MCF 10A (cell line): ENCODE measurements around the gene MRPL24. TPM values are rescaled to one million over a fixed set of nuclear protein-coding genes. Genes with fewer than 3 reads are reported as not detected.

Experiments
- BruUV-seq: library from RNA; stranded (reverse); fragments of 400-500 nt; replicated peaks from 2 replicates; lab custom pipeline; 2021; lab: Mats Ljungman, UMichigan
- CTCF ChIA-PET: fragments of 300-600 bp; sonication (Branson Sonifier 250); formaldehyde crosslinking; extraction: SDS; loops from one replicate; lab custom pipeline; 2021; ENCODE audit warnings: antibody characterized with exemption, inconsistent platforms; lab: Yijun Ruan, JAX
- POLR2A ChIA-PET: fragments of 300-600, 350-650 bp; sonication (Branson Sonifier 250); formaldehyde crosslinking; extraction: SDS; loops from one replicate; lab custom pipeline; 2020; ENCODE audit warnings: antibody characterized with exemption, inconsistent platforms; lab: Yijun Ruan, JAX
- DNase-seq: peaks from one replicate; pipeline ENCODE4 v3.0.0-alpha.2; 2018; ENCODE audit not compliant: unreplicated experiment
- H3K27ac Mint-ChIP-seq: one replicate; pipeline ENCODE4 v1.8.0; 2022; ENCODE audit warnings: mild to moderate bottlenecking, low read depth, mixed read lengths; ENCODE audit not compliant: unreplicated experiment
- H3K27me3 Mint-ChIP-seq: one replicate; pipeline ENCODE4 v1.8.0; 2022; ENCODE audit warnings: mixed read lengths; ENCODE audit not compliant: insufficient read depth, unreplicated experiment
- H3K36me3 Mint-ChIP-seq: one replicate; pipeline ENCODE4 v1.8.0; 2022; ENCODE audit warnings: mild to moderate bottlenecking, moderate library complexity, mixed read lengths; ENCODE audit not compliant: insufficient read depth, unreplicated experiment
- H3K4me1 Mint-ChIP-seq: one replicate; pipeline ENCODE4 v1.8.0; 2022; ENCODE audit warnings: mixed read lengths; ENCODE audit not compliant: insufficient read depth, unreplicated experiment
- H3K4me3 Mint-ChIP-seq: one replicate; pipeline ENCODE4 v1.8.0; 2022; ENCODE audit warnings: mild to moderate bottlenecking, moderate library complexity, mixed read lengths; ENCODE audit not compliant: unreplicated experiment
- H3K9me3 Mint-ChIP-seq: one replicate; pipeline ENCODE4 v1.8.0; 2022; ENCODE audit warnings: mixed read lengths; ENCODE audit not compliant: unreplicated experiment
- intact Hi-C: fragments of 100-400 bp; cut with micrococcal nuclease; formaldehyde crosslinking; loops from 2 replicates; pipeline ENCODE4 v1.14.1; 2022
- total RNA-seq: library from RNA; stranded (reverse); gene quantifications from 2 replicates; pipeline ENCODE4 v1.2.3, GENCODE V29; 2022
- TF ChIP-seq, protein P1 (sequence below): fragments of 200-600 bp; IDR thresholded peaks from one replicate; pipeline ENCODE4 v1.8.0; 2022; ENCODE audit warnings: antibody characterized with exemption, mild to moderate bottlenecking; ENCODE audit not compliant: unreplicated experiment

Gene MRPL24
- total RNA-seq, 1 experiment from 2014 or later: 233 TPM

- no TSS peak for BruUV-seq
- Mint-ChIP-seq H3K27ac (no peak overlapping the region), H3K4me1 (peaks cover 41% of the 10 kb centered on the region), H3K9me3 (no peaks in the 10 kb centered on the region), H3K4me3 (no peak overlapping the region), H3K27me3 (no peaks in the 10 kb centered on the region), H3K36me3 (no peaks in the 10 kb centered on the region)
- ChIA-PET POLR2A (interaction anchor here (0.6 to 9.9 kb wide), 3 partner anchors 12 to 451 kb away, joined by 3 to 63 read pairs (median 4); no protein-coding TSS in a partner anchor), CTCF (interaction anchor here (0.6 to 47.2 kb wide), 11 partner anchors 5 to 187 kb away, joined by 3 to 2415 read pairs (median 5); partner anchors contain the start of genes CRABP2, GPATCH4, ISG20L2 and METTL25B)
- TF ChIP-seq, protein P1, sequence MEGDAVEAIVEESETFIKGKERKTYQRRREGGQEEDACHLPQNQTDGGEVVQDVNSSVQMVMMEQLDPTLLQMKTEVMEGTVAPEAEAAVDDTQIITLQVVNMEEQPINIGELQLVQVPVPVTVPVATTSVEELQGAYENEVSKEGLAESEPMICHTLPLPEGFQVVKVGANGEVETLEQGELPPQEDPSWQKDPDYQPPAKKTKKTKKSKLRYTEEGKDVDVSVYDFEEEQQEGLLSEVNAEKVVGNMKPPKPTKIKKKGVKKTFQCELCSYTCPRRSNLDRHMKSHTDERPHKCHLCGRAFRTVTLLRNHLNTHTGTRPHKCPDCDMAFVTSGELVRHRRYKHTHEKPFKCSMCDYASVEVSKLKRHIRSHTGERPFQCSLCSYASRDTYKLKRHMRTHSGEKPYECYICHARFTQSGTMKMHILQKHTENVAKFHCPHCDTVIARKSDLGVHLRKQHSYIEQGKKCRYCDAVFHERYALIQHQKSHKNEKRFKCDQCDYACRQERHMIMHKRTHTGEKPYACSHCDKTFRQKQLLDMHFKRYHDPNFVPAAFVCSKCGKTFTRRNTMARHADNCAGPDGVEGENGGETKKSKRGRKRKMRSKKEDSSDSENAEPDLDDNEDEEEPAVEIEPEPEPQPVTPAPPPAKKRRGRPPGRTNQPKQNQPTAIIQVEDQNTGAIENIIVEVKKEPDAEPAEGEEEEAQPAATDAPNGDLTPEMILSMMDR: no peak
- DNase-seq: no peak
- intact Hi-C loops: no loop called here
These were observed 33.3 kb downstream of the MRPL24 start for GRCh38 chr1:156707417-156708217.

DNA sequence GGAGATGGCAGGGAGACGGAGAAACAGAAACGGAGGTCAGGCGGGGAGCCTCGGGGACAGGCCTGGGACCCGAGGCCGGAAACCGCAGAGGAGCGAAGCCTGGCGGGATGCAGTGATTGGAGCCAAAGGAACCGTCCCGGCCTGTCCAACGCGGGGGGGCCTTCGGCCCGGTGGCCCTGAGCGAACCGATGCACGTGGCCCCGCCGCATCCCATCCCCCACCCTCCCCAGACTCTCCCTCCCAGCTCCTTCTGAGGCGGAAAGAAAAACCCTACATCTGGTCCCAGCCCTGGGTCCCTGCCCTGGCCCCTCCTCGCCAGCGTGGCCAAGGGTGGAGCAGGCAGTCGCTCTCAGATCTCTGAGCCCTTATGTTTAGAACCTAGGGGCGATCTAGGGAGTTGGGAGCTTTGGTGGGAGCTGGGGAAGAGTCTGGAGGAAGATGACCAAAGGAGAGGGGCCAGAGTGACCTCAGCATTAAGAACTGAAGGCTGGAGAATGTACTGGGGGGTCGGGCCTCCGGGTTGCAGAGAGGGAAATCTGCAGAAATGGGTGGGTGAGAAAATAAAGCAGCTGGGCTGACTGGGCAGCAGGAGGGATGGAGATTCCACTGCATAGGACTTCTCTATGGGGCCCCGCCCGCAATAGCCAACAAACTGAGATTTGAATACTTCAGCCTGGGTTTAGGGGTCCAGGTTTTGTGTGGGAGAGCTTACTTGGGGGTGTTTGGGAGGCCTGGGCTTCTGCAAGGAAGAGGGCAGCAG lies 34.1 kb downstream of the MRPL24 start:
- no TSS peak for BruUV-seq
- Mint-ChIP-seq H3K4me3 (no peak overlapping the region), H3K9me3 (no peaks in the 10 kb centered on the region), H3K27me3 (no peaks in the 10 kb centered on the region), H3K27ac (no peak overlapping the region), H3K36me3 (no peaks in the 10 kb centered on the region), H3K4me1 (peaks cover 33% of the 10 kb centered on the region)
- no peak for DNase-seq
- CTCF ChIA-PET: interaction anchor here (0.6 to 47.2 kb wide), 16 partner anchors 6 to 476 kb away, joined by 3 to 2415 read pairs (median 4); partner anchors contain the start of genes CRABP2, ISG20L2, LRRC71 and METTL25B
- intact Hi-C loops: loop anchor here (1.0 kb wide), 1 partner anchor 47 kb away; no protein-coding TSS in a partner anchor
- TF ChIP-seq, protein P1: no peak
- POLR2A ChIA-PET: interaction anchor here (0.6 to 9.9 kb wide), 5 partner anchors 13 to 452 kb away, joined by 3 to 63 read pairs (median 4); no protein-coding TSS in a partner anchor

DNA sequence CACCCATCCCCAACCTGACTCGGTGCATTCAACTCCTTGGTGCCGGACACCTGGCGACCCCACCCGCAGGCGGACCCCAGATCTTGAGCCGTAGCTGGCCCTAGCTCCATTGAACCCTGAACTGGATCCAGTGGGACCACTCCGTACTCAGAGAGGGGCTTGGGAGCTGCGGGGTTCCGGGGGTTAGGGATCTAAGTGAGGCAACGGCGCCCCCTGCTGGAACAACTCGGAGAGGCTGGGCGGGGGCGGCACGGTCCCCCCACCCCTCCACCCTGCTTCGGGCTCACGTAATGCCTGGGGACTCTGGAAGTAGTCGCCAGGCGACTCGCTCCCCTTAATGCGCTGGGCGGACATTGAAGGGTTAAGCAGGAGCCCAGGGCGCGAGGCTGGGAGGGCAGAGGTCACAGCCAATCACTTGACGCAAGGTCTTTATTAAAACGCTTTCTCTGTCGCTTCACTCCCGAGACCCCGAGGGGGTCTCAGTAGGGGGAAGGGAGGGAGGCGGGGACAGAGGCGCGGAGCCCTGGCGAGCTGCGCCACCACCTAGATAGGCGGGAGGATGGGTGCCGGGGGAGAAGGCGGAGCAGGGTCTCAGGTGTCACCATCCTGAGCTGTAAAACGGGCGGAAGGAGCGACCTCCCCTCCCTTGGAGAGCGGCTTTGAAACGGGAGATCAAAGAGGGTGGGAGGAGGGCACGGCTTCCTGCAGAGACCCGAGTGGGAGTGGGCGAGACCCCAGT lies 34.8 kb downstream of the MRPL24 start:
- no TSS peak for BruUV-seq
- Mint-ChIP-seq H3K4me1 (peaks cover 38% of the 10 kb centered on the region), H3K27ac (no peak overlapping the region), H3K27me3 (no peaks in the 10 kb centered on the region), H3K4me3 (peak overlapping the region; percentile 30), H3K36me3 (no peaks in the 10 kb centered on the region), H3K9me3 (no peaks in the 10 kb centered on the region)
- intact Hi-C loops: loop anchor here (1.0 kb wide), 2 partner anchors 17 to 46 kb away; no protein-coding TSS in a partner anchor
- CTCF ChIA-PET: interaction anchor here (0.6 to 47.2 kb wide), 21 partner anchors 7 to 1455 kb away, joined by 3 to 2415 read pairs (median 3); partner anchors contain the start of genes CRABP2, ISG20L2, LRRC71 and METTL25B
- POLR2A ChIA-PET: interaction anchor here (0.7 to 9.9 kb wide), 4 partner anchors 17 to 207 kb away, joined by 3 to 63 read pairs (median 4); no protein-coding TSS in a partner anchor
- TF ChIP-seq, protein P1: peak; percentile 99
- peak; percentile 57 for DNase-seq
